GM18907 (cell line): ENCODE measurements around the gene CHAT.

Experiments used
- ATAC-seq: cut with Tn5 transposase; IDR thresholded peaks from one replicate; pipeline ENCODE4 v1.9.1; 2021; ENCODE audit warnings: mild to moderate bottlenecking, moderate library complexity; ENCODE audit not compliant: unreplicated experiment

Gene CHAT

GRCh38 chr10:49613882-49614241 lies at the start of gene CHAT:
Gene CHAT, plus strand, starts transcription at chr10:49614037. Its CDS starts 153 bp downstream, at chr10:49614190.
- ATAC-seq, result no peak

- no peak for ATAC-seq
Observed at GRCh38 chr10:49564461-49565009, 49.3 kb upstream of the CHAT start.

- no peak for ATAC-seq
Observed at GRCh38 chr10:49567810-49568209, 46.0 kb upstream of the CHAT start.

- peak; percentile 67 for ATAC-seq
Observed at GRCh38 chr10:49568235-49568634, 45.6 kb upstream of the CHAT start.

GRCh38 chr10:49569031-49569631 lies 44.7 kb upstream of the CHAT start:
- ATAC-seq, result no peak

- no peak for ATAC-seq
Observed at GRCh38 chr10:49571388-49571787, 42.4 kb upstream of the CHAT start.

- no peak for ATAC-seq
Observed at GRCh38 chr10:49572594-49573114, 41.2 kb upstream of the CHAT start.

- no peak for ATAC-seq
Observed at GRCh38 chr10:49575489-49576072, 38.3 kb upstream of the CHAT start.

GRCh38 chr10:49577182-49577925 lies 36.5 kb upstream of the CHAT start:
- no peak for ATAC-seq

- no peak for ATAC-seq
Observed at GRCh38 chr10:49578392-49578791, 35.4 kb upstream of the CHAT start.

- no peak for ATAC-seq
Observed at GRCh38 chr10:49579621-49580020, 34.2 kb upstream of the CHAT start.

- no peak for ATAC-seq
Observed at GRCh38 chr10:49585387-49585786, 28.4 kb upstream of the CHAT start.

- no peak for ATAC-seq
Observed at GRCh38 chr10:49587981-49588380, 25.9 kb upstream of the CHAT start.

GRCh38 chr10:49592726-49593563 lies 20.9 kb upstream of the CHAT start:
- peak; percentile 82 for ATAC-seq

GRCh38 chr10:49593564-49593875 lies 20.3 kb upstream of the CHAT start:
- no peak for ATAC-seq

- no peak for ATAC-seq
Observed at GRCh38 chr10:49593998-49594397, 19.8 kb upstream of the CHAT start.

GRCh38 chr10:49594594-49594993 lies 19.2 kb upstream of the CHAT start:
- no peak for ATAC-seq

- ATAC-seq, result no peak
Observed at GRCh38 chr10:49595003-49595712, 18.7 kb upstream of the CHAT start.

- ATAC-seq, result no peak
Observed at GRCh38 chr10:49595713-49596492, 17.9 kb upstream of the CHAT start.

- no peak for ATAC-seq
Observed at GRCh38 chr10:49596493-49596809, 17.4 kb upstream of the CHAT start.
